CD4-positive, alpha-beta T cell (primary cell): ENCODE measurements around the gene OPRM1. TPM values are rescaled to one million over a fixed set of nuclear protein-coding genes. Genes with fewer than 3 reads are reported as not detected.

ENCODE experiments used
- ATAC-seq: fragments of 200-7000 bp; cut with Tn5 transposase; one replicate; pipeline ENCODE4 v1.10.0; 2022; ENCODE audit warnings: mild to moderate bottlenecking; ENCODE audit not compliant: poor library complexity
- CTCF ChIA-PET: fragments of 350-600 bp; sonication (Branson Sonifier 250); formaldehyde crosslinking; loops from one replicate; lab custom pipeline; 2021; ENCODE audit warnings: antibody characterized with exemption, inconsistent platforms; lab: Charles Lee
- POLR2A ChIA-PET: fragments of 350-600 bp; sonication (Branson Sonifier 250); formaldehyde crosslinking; loops from one replicate; lab custom pipeline; 2021; ENCODE audit warnings: antibody characterized with exemption, inconsistent platforms; lab: Charles Lee
- DNase-seq, 14 experiments: peaks; one replicate each; pipeline ENCODE4 v3.0.0-alpha.2; 2013 to 2020; ENCODE audit warnings: mixed read lengths in 2 of 14
- H3K27ac ChIP-seq, 2 donors: one replicate each; pipeline versions ENCODE4 v1.5.1 to v1.7.0; 2013; ENCODE audit warnings: low read length in 2 of 2, low read depth in 1 of 2, mild to moderate bottlenecking in 1 of 2
- H3K27me3 ChIP-seq, 2 experiments: 1 replicate in 1 of 2; 2 replicates in 1 of 2; pipeline versions ENCODE4 v1.6.1 to v1.7.0; 2013; ENCODE audit warnings: low read length in 2 of 2, control low read depth in 1 of 2, mild to moderate bottlenecking in 1 of 2, moderate library complexity in 1 of 2; ENCODE audit not compliant: insufficient read depth in 2 of 2, control insufficient read depth in 1 of 2
- H3K36me3 ChIP-seq: one replicate; pipeline ENCODE4 v1.6.1; 2013; ENCODE audit warnings: low read length, control low read depth; ENCODE audit not compliant: insufficient read depth
- H3K4me1 ChIP-seq: one replicate; pipeline ENCODE4 v1.6.1; 2013; ENCODE audit warnings: low read length, control low read depth; ENCODE audit not compliant: insufficient read depth
- H3K4me3 ChIP-seq: one replicate; pipeline ENCODE4 v1.5.1; 2013; ENCODE audit warnings: mild to moderate bottlenecking, low read length, moderate library complexity
- H3K9me3 ChIP-seq, 2 experiments: 1 replicate in 1 of 2; 2 replicates in 1 of 2; pipeline versions ENCODE4 v1.6.1 to v1.7.0; 2013; ENCODE audit warnings: low read length in 2 of 2, mild to moderate bottlenecking in 2 of 2, control low read depth in 1 of 2, moderate library complexity in 1 of 2; ENCODE audit not compliant: control insufficient read depth in 1 of 2, insufficient read depth in 1 of 2
- H3K27ac Mint-ChIP-seq: one replicate; pipeline ENCODE4 v1.8.0; 2020; ENCODE audit warnings: mixed read lengths
- H3K27me3 Mint-ChIP-seq: one replicate; pipeline ENCODE4 v1.8.0; 2021; ENCODE audit warnings: mixed read lengths
- H3K36me3 Mint-ChIP-seq: one replicate; pipeline ENCODE4 v1.8.0; 2021; ENCODE audit warnings: low read depth, mixed read lengths
- H3K4me1 Mint-ChIP-seq: one replicate; pipeline ENCODE4 v1.8.0; 2021; ENCODE audit warnings: low read depth, mixed read lengths
- H3K4me3 Mint-ChIP-seq: one replicate; pipeline ENCODE4 v1.8.0; 2020; ENCODE audit warnings: mild to moderate bottlenecking, mixed read lengths
- H3K9me3 Mint-ChIP-seq: one replicate; pipeline ENCODE4 v1.8.0; 2020; ENCODE audit warnings: mixed read lengths
- CTCF ChIP-seq: fragments of 200-600 bp; IDR thresholded peaks from one replicate; pipeline ENCODE4 v1.8.0; 2022; ENCODE audit warnings: antibody characterized with exemption, mild to moderate bottlenecking
- intact Hi-C, 2 experiments: fragments of 100-400 bp; cut with DNase I in 1 of 2; cut with micrococcal nuclease in 1 of 2; formaldehyde crosslinking; loops; one replicate each; pipeline versions ENCODE4 v1.15.1 to v1.9.0; 2023 to 2025; cut with DNase I, micrococcal nuclease
- total RNA-seq, 174 experiments: library from RNA in 2 of 174; stranded (reverse) in 2 of 174; gene quantifications; one replicate each; pipeline ENCODE4 v1.2.3 and lab custom pipeline; 2021 to 2026

OPRM1 gene
- total RNA-seq, 2 experiments from 2014 or later, result not detected

GRCh38 chr6:154111025-154111424 lies 72.0 kb downstream of the OPRM1 start:
- ATAC-seq, result no peak
- Mint-ChIP-seq H3K27me3 (peaks cover 11% of the 10 kb centered on the region), H3K27ac (no peak overlapping the region), H3K36me3 (no peaks in the 10 kb centered on the region), H3K9me3 (no peaks in the 10 kb centered on the region), H3K4me1 (no peaks in the 10 kb centered on the region), H3K4me3 (no peak overlapping the region)
- no peak for TF ChIP-seq CTCF
- Histone ChIP-seq H3K36me3 (no peaks in the 10 kb centered on the region), H3K27me3 (peaks cover 0 to 4% of the 10 kb centered on the region in 2 experiments), H3K4me1 (no peaks in the 10 kb centered on the region), H3K4me3 (no peak overlapping the region), H3K27ac (no peak overlapping the region), H3K9me3 (no peaks in the 10 kb centered on the region)
- ChIA-PET CTCF (no interaction called here), POLR2A (no interaction called here)
- intact Hi-C loops, result no loop called here
- no peak for DNase-seq

GRCh38 chr6:154112181-154112809 lies 73.3 kb downstream of the OPRM1 start:
- Mint-ChIP-seq H3K4me1 (no peaks in the 10 kb centered on the region), H3K9me3 (no peaks in the 10 kb centered on the region), H3K4me3 (no peak overlapping the region), H3K27me3 (peaks cover 11% of the 10 kb centered on the region), H3K27ac (no peak overlapping the region), H3K36me3 (no peaks in the 10 kb centered on the region)
- no peak for DNase-seq
- intact Hi-C loops, result no loop called here
- POLR2A ChIA-PET, result no interaction called here
- Histone ChIP-seq H3K36me3 (no peaks in the 10 kb centered on the region), H3K27ac (no peak overlapping the region), H3K27me3 (peaks cover 0 to 4% of the 10 kb centered on the region in 2 experiments), H3K4me3 (no peak overlapping the region), H3K4me1 (no peaks in the 10 kb centered on the region), H3K9me3 (no peaks in the 10 kb centered on the region)
- ATAC-seq, result no peak
- no peak for TF ChIP-seq CTCF
- CTCF ChIA-PET, result no interaction called here

- ChIA-PET CTCF (no interaction called here), POLR2A (no interaction called here)
- Mint-ChIP-seq H3K9me3 (no peaks in the 10 kb centered on the region), H3K4me3 (no peak overlapping the region), H3K36me3 (no peaks in the 10 kb centered on the region), H3K27me3 (peaks cover 11% of the 10 kb centered on the region), H3K27ac (no peak overlapping the region), H3K4me1 (no peaks in the 10 kb centered on the region)
- ATAC-seq, result no peak
- no peak overlapping the region for H3K4me3 ChIP-seq
- no peak for DNase-seq
- intact Hi-C loops, result no loop called here
- H3K9me3 ChIP-seq, result no peaks in the 10 kb centered on the region
- TF ChIP-seq CTCF, result no peak
- H3K27ac ChIP-seq, result no peak overlapping the region
- H3K36me3 ChIP-seq, result no peaks in the 10 kb centered on the region
- H3K27me3 ChIP-seq, result peaks cover 0 to 4% of the 10 kb centered on the region in 2 experiments
- H3K4me1 ChIP-seq, result no peaks in the 10 kb centered on the region
Measured at GRCh38 chr6:154113392-154113791, 74.4 kb downstream of the OPRM1 start.
